ENCODE data around the gene PDZD2.
"Not testable (repeated sequence)": the region's sequence is repeated elsewhere in the genome, so short reads cannot be mapped to it uniquely, and the experiment has no call there.

PDZD2 gene

DNA sequence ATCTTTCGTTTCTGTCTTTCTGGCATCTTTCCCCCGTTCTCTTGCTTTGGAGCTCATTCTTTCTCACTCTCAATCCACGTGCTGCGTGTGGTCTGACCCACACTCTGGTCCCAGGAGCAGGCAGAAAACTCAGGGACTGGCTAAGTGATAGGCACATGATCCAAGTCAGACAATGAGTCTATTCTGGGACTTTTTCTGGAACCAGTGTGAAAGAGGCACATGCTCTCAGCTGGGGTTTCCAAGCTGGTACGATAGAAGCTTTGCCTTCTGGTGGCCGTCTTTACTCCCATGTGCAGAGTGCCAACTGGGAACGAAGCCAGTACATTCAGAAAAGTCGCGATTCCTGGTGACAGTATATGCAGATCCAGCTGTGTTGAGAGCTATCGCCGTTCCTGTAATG is 94.4 kb downstream of the PDZD2 start:
- DNase-seq (ENCODE audit: low spot score) = peak; percentile 96

GRCh38 chr5:31736127-31736526 is 97.2 kb downstream of the PDZD2 start:
- no peak for DNase-seq (ENCODE audit: low spot score)

- DNase-seq (ENCODE audit: low spot score) = no peak
Measured at GRCh38 chr5:31738199-31738598, 99.3 kb downstream of the PDZD2 start.

GRCh38 chr5:31741496-31741895 is 102.6 kb downstream of the PDZD2 start:
- DNase-seq (ENCODE audit: low spot score) = peak; percentile 80

DNA sequence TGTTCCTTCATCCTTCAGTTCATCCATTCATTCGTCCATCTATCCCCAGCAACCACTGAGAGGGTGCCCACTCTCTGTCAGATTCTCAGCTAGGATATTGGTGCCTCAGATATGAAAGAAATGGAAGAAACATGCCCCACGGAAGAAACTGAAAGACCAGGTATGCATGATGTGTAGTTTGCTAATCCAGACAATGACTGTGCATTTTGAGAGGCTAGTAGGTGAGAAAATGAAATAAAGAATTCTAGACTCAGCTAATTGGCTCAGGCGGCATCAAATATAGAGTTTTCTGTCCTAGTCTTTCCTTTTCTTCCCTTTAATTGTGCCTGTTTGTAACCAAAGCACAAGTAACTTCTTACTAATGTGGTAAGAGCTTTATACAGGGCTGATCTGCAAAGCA is 104.7 kb downstream of the PDZD2 start:
- no peak for DNase-seq (ENCODE audit: low spot score)

DNA sequence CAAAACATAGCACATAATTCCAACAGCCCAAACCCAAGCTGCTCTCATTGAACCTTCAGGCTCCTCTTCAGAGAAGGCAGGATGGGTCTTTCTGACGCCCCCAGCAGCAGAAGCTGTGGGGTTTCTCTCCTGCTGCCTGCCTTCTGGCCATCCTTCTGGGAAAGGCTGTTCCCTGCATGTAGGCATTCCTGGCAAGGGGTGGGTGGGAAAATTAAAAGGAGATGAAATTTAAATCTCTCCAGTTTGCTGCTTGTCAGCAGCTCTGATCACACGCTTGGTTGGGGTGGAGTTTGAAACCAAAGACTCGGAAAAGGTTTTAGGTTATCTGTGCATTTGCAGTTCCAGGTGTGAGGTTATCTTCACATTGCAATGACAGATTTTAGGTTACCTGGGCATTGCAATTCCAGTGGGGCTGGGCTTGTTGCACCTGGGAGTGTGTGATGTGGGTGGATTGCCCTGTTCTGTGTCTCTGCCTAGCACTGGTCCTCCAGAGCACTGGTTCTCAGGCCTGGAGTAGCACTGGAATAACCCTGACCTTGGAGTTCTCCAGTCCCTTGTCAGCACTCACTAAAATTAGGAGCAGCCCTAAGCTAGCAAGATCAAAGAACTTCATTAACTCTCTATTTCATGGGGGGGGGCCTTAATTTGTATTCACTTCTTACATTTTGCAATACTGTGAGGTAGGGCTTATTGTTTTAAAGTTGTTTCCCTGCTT is 109.7 kb downstream of the PDZD2 start:
- no peak for DNase-seq (ENCODE audit: low spot score)

DNA sequence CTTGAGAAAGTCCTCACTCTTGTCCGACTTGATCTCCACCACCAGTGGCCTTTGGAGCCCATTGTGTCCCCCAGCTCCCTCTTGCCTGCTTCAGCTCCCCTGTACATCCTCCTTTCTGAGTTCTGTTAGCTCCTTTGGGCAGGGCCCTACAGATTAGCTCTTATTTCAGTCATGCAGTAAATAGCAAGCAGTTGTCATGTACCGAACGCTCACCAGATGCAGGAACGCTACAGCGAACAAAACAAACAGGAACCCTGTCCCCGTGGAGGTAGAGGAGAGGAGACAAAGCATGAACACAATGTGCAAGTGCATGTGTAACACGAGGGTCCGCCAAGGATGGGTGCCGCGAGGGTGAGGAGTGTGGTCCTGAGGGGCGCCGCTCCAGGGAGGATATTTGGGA is 111.3 kb downstream of the PDZD2 start:
- DNase-seq (ENCODE audit: low spot score) = no peak

DNA sequence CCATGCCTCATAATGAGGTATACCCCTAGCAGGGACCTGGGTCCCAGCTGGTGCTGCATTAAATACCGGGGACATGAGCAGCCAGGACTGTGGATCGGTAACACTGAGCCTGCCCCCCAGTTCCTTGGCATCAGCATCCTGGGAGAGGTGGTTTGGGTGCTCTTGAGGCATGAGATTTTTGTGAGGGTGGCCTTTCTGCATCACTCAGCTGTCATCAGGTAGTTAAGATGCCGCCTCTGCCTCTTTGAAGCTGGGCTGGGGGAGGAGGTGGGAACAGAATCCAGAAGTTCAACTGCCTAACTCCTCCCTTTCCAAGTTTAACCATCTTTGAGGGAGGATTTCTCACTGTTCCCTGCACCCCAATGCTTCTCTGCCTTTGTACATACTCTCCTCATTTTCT is 112.7 kb downstream of the PDZD2 start:
- DNase-seq (ENCODE audit: low spot score) = no peak

GRCh38 chr5:31753700-31754357 is 114.9 kb downstream of the PDZD2 start:
- DNase-seq (ENCODE audit: low spot score) = no peak

DNA sequence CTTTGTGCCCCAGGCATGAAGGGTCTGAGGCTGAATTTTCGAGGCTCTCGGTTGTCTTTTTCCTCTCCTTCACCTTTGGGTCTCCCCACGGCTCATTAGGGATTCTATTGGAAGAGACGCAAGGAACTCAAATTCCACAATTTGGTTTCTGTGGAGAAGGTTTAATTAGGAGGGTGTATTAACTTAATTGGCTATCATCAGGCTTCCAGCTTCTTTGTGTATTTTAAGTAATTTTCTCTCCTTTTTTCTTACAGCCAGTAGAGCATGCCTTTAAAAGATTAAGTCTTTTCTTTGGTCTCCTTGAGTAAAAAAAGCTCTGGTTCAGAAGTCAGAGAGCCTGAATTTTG is 115.4 kb downstream of the PDZD2 start:
- no peak for DNase-seq (ENCODE audit: low spot score)

- DNase-seq (ENCODE audit: low spot score) = no peak
Measured at GRCh38 chr5:31754741-31755675, 116.1 kb downstream of the PDZD2 start.

GRCh38 chr5:31755676-31756230 is 116.8 kb downstream of the PDZD2 start:
- no peak for DNase-seq (ENCODE audit: low spot score)

- DNase-seq (ENCODE audit: low spot score) = no peak
Measured at GRCh38 chr5:31757806-31758205, 118.9 kb downstream of the PDZD2 start.

DNA sequence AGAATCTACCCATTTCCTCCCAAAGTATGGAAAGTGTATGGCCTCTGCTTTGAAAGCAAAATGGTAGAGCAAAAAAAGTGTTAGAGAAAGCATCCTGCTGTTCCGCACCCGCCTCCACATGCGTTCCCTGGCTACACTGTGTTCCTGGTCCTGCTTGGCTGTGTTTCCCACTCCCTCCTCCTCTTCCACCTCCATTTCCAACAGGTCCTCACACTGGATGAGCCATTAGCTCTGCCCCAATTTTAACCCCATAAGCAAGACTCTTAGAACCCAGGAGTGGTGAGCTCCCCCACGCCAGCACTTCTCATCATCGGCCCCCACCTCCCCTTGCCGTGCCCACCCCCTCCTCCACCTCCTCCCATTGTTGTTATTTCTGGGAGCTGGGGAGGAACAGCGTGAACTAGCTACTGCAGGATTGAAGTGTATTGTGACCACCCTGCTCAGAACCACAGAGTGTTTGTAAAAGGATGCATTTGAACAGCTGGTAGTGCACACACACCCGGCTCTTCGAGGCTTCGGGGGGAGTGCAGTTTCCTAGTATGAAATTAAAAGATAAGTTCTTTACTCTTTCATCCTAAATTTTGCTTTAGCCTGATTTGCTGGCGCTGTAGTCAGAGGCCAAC is 120.0 kb downstream of the PDZD2 start:
- DNase-seq (ENCODE audit: low spot score) = no peak

DNA sequence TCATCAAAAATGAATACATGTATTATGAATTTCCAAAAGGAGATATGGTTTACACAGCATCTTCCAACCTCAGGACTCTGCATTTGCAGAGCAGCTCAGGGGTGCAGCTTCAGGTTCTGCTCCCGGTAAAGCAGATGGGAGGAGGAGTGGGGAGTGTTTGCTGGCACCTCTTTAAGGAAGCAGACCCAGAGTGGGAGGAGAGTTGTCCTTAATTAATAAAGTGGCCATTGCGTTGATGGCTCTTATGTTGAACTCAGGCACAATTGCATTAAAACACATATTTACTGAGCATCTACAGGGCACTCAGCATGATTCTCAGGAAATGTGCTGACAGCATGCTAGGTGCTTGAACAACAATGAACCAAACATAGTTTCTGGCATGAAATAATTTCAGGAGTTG is 121.0 kb downstream of the PDZD2 start:
- no peak for DNase-seq (ENCODE audit: low spot score)

- DNase-seq (ENCODE audit: low spot score) = no peak
Measured at GRCh38 chr5:31761877-31762276, 122.9 kb downstream of the PDZD2 start.

- no peak for DNase-seq (ENCODE audit: low spot score)
Measured at GRCh38 chr5:31763424-31763823, 124.5 kb downstream of the PDZD2 start.

GRCh38 chr5:31764687-31765086 is 125.8 kb downstream of the PDZD2 start:
- not testable (repeated sequence) for DNase-seq (ENCODE audit: low spot score)

GRCh38 chr5:31767335-31768031 is 128.6 kb downstream of the PDZD2 start:
- DNase-seq (ENCODE audit: low spot score) = no peak

DNA sequence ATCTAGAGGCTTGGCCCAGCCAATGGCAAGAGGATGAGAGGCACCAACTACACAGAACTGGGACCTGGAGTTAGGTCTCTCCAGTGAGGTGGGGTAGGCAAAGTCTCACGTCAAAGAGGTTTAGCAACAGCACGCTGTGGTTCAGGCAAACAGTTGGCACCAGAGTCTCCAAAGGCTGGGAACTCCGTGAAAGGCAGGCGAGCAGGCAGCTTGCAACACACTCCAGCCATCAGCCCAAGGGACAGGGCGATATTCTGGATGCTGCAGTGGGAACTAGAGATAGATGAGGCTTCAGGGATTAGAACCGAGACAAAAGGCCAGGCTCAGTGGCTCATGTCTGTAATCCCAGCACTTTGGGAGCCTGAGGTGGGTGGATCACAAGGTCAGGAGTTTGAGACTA is 129.1 kb downstream of the PDZD2 start:
- no peak for DNase-seq (ENCODE audit: low spot score)

DNA sequence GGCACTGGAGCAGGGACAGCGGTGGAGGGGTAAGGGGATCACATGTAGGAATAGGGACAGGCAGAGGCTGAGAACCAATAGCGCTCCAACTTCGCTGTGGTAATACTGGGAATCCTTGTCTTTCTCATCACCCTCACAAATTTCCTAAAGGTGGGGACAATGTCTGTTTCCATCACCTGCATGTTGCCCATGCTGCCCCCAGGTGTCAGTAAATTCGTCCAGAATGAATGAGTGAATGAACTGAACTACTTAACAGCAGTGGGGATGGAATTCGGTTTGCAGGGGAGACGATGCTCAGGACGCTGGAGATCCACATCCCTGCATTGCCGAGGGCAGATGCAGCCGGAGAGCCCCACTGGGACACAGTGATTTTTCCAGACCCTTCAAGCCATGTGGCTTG is 129.9 kb downstream of the PDZD2 start:
- DNase-seq (ENCODE audit: low spot score) = no peak

- DNase-seq (ENCODE audit: low spot score) = no peak
Measured at GRCh38 chr5:31769530-31769929, 130.6 kb downstream of the PDZD2 start.
